SKM-1 (cell line): ENCODE measurements around the gene CAPN9.
"Not testable (repeated sequence)": the region's sequence is repeated elsewhere in the genome, so short reads cannot be mapped to it uniquely, and the experiment has no call there.

Experiments used
- DNase-seq: peaks from one replicate; lab custom pipeline; 2025; ENCODE audit not compliant: unreplicated experiment; lab: John Stamatoyannopoulos, UW

CAPN9 gene

DNA sequence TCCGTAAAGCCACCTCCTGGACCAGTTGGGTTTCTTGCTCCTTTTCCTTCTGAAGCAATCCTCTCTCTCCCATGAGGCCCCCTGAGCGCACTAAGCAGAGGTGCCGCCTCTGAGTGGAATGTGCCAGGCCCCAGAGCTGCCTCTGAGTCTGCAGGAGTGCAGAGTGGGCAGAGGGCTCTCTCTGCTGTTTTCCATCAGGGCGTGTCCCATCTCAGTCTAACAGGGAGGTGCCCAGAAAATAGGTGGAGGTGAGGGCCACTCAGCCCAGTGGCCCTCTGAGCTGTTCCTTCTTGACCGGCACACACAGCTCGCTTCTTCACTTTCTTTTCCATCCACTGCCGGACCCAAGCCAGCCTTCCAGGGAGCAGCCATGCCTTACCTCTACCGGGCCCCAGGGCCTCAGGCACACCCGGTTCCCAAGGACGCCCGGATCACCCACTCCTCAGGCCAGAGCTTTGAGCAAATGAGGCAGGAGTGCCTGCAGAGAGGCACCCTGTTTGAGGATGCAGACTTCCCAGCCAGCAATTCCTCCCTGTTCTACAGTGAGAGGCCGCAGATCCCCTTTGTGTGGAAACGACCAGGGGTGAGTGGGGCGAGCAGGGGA lies at the start of gene CAPN9:
TSS of gene CAPN9 (plus strand) at position 262 of the 604 bp plus-strand sequence. CDS start at position 371, 109 bp downstream.
- no peak for DNase-seq

DNA sequence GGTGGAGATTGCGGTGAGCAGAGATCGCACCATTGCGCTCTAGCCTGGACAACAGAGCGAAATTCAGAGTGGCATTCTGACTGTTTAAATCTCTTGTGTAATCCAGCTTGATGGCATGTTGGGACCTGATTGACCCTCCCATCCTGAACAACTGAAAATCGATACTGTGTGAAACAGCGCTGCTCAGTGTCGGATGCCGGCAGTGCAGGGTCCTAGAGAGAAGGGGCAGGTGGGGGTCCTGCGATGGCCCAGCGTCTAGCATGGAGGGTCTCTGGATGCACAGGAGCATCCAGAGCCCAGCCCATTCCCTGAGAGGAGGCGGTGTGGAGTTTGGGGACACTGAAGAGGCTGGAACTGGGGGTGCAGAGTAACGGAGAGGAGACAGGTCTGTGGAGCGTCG lies 49.1 kb upstream of the CAPN9 start:
- DNase-seq, result no peak

DNA sequence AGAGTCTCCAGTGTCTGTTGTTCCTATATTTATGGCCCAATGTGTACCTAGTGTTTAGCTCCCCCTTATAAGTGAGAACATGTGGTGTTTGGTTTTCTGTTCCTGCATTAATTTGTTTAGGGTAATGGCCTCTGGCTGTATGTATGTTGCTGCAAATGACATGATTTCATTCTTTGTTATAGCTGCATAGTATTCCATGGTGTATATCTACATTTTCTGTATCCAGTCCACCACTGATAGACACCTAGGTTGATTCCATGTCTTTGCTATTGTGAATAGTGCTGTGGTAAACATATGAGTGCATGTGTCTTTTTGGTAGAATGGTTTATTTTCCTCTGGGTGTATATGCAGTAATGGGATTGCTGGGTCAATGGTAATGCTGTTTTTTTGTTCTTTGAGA lies 48.2 kb upstream of the CAPN9 start:
- not testable (repeated sequence) for DNase-seq

DNA sequence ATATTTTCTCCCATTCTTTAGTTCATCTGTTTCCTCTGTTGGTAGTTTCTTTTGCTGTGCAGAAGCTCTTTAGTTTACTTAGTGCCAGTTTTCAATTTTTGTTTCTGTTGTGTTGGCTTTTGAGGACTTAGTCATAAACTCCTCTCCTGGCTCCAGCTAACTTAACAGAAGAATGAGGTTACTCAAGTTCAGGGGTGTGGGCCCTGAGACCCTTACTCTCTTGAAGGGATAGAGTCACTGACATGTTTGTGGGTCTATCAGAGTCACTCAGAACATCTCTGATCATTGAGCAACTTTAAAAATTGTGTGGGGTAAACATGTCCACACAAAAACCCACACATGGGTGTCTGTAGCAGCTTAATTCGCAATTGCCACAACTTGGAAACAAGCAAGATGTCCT lies 47.5 kb upstream of the CAPN9 start:
- no peak for DNase-seq

- no peak for DNase-seq
Observed at GRCh38 chr1:230700132-230700531, 47.1 kb upstream of the CAPN9 start.

DNA sequence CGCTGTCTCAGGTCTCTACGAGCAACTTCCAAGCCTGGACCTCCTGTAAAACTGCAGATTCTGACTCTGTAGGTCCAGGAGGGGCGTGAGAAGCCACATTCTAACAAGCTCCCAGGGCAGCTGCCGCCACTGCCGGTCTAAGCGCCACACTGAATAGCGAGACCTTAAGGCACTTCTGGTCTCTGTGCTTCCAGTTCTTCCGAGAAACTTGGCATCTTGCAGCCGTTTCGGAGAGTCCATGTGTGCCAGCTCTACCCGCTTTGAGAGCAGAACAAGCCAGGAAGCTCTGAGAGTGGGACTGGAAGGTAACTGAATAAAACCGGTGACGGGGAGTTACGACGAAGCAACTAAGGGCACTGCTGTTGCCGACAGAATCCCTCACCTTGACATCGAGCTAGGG lies 45.8 kb upstream of the CAPN9 start:
- no peak for DNase-seq

DNA sequence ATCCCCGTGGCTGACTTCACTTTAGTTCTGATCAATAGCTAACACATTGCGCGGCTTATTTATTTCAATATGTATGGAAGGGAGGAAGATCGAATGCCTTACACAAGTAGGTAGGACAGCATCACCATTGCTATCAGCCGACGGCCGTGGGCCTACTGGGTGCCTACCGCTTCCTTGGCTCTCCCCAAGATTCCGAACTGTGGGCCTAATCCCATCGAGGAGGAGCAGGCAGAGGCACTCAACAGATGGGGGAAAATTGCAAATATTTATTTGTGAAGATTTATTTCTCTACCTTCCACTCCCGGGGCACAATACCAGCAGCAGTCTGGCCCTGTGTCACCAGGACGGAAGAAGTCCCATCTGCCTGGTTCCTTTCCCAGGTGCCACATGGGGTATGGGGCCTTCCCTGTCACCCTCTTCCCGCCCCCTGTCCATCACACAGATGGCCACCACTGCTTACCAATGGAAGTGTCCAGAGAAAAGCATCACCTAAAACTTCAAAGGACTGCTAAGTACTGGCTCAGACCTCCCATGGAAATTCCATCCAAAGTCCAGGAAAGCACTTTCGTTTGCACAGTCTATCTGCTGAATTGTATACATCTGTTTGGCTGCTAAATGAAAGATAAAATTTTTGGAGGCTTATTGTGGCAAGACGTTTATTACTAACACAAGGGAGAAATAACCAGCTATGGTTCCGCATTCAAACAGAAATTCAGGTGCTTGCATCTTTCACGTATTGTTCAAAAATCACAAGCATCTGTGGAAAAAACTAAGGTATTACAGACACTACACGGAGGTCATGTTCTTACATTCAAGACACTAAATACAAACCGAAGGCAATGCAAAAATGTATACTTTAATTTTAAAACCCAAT lies 45.1 kb upstream of the CAPN9 start:
- DNase-seq, result no peak

DNA sequence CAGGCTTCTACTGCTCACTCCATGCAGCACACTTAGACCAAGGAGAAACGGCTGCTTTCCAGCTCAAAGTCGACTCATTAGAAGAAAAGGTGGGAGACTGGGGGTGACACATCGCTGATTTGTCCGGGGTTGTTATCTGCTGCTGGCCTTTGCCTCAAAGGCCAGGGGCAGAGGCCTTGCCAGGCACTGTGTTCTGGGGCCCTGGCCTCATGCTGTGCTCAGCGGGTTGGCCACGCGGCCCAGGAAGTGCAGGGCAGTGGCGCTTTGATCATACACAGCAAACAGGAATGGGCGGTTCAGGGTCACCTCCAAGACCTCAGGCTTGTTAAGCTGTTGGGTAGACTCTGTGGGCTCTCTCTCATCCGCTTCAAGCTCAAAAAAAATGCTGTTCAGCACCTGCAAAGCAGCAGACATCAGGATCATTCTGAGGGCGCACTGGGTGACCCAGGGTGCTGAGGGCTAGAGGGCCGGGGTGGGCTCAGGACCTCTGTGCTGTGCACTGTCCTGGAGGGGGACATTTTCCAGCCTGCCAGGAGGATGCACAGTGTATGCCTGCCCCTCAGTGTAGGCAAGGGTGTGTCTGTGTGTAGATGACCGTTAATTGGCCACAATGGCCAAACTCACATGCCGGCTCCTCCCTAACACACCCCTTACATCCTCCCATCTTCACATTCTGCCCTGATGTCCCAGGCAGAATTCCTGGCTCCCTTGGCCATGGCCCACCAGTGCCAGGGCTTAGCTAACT lies 44.1 kb upstream of the CAPN9 start:
- no peak for DNase-seq

DNA sequence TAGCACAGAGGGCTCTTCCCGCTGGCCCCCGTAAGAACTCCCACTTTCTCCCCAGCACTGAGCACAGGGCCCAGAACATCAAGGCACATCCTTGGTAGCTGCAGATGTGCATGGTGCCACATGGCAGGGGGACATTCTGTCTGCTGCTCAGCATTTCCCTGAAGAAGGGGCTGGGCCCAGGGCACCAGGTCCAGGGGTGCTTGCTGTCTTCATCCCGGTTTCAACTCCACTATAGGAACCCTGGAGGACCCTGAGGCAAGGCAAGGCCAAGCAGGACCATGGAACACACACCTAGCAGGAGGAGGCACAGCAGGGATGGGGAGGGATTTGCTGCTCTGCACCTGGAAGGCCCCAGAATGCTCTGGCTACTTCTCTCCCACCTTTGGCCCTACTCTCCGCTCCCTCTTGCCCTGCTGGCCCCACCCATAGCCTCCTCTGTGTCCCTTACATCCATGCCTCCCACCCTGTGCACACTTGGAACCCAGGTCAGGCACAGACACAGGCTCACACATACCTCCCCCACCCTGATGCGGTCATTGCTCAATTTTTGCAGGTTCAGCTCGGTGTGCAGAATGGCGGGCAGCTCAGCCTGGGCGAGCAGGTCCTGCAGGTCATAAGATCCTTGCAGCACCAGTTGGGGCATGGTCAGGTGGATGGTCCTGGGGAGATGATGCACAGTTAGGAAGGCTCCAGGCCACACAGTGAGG lies 43.4 kb upstream of the CAPN9 start:
- DNase-seq, result no peak

GRCh38 chr1:230704830-230705229 lies 42.4 kb upstream of the CAPN9 start:
- no peak for DNase-seq

GRCh38 chr1:230705289-230706019 lies 41.7 kb upstream of the CAPN9 start:
- no peak for DNase-seq

DNA sequence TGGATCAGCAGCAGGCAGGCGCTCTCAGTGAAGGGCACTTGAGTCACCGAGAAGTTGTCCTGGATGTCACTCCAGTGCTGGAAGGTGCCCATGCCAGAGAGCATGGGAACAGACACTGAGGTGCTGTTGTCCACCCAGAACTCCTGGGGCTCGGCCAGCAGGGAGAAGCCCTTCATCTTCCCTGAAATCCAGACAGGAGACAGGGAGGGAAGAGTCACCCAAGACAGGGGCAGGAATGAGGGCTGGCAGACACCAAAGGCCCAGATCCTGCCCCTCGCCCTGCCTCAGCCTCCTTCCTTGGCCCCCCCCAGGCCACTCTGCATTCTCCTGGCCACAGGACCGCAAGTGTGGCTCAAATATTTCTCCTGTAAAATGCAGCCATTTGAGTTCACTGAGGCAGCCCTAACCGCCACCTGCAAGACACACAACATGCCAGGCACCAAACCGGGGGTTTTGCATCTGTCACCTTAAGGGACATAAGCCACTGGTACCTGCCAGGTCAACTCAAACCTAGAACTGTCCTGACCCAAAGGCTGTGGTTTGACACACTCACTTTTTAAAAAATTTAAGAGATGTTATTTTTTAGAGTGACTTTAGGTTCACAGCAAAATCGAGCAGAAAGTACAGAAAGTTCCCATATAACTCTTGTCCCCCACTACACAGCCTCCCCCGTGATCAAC lies 41.0 kb upstream of the CAPN9 start:
- no peak for DNase-seq

GRCh38 chr1:230706887-230707731 lies 40.1 kb upstream of the CAPN9 start:
- no peak for DNase-seq

- DNase-seq, result no peak
Observed at GRCh38 chr1:230707732-230708630, 39.2 kb upstream of the CAPN9 start.

- DNase-seq, result no peak
Observed at GRCh38 chr1:230708631-230709580, 38.3 kb upstream of the CAPN9 start.

DNA sequence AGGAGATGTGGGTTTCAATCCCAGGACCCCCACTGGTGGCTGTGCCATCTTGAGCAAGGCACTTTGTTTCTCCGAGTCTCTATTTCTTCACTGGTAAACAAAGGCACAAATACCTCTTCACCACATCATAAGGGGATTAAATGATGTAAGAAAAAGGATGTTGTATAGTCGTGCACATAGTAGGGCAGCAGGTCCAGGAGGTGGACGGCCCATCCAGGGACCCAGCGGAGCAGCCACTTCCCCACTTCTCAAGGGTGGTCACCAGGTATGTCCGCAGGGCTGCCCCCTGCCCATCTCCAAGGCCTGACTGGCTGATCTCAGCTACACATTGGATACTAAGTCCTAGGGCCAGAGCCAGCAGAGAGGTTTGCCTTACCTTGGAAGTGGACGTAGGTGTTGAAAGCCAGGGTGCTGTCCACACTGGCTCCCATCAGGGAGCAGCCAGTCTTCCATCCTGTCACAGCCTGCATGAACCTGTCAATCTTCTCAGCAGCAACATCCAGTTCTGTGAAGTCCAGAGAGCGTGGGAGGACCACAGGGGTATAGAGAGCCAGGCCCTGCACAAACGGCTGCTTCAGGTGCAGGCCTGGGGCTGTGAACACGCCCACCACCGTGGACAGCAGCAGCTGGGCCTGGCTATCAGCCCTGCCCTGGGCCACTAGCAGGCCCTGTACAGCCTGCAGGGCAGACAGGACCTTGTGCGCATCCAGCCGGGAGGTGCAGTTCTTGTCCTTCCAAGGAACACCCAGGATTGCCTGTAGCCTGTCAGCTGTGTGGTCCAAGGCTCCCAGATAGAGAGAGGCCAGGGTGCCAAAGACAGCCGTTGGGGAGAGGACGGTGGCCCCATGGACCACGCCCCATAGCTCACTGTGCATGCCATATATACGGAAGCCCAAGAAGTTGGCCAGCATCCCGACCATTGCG lies 37.3 kb upstream of the CAPN9 start:
- no peak for DNase-seq
